Measurements from ENCODE around the gene CALML5.

Gene CALML5

DNA sequence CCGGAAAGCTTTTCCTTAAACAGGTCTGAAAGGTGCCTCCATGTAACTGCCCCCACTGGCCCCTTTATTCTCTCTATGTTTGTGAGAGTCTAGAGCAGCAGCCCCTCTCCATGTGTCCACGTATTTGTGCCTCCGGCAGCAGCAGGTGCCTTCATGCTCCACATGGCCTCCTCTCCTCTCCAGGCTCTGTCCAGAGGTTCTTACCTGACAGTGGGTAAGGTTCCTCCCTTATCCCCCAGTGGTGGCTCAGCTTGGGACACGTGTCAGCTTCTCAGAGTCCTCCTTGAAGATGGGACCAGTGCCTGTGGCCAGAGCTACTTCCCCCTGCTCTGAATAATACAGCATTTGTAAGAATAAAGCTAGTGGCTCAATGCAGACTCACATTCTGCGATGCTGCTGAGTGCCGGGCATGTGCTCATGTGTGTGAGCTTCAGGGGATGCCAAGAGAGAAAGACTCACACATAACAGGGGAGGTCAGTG lies 33.3 kb upstream of the CALML5 start:
- no peak for DNase-seq

DNA sequence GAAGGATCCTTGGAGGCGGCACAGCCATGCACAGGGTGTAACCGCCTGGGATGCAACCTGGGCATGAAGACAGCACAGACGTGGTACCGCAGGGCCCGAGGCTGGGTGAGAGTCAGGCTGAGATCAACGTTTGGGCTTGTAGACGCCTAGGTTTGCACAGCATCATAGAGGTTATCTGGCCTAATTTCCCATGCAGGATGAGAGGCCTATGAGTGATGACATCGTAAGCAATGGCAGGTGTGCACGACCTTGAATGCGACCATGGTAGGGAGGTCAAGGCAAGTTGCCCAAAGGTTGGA lies 32.9 kb upstream of the CALML5 start:
- DNase-seq = no peak

GRCh38 chr10:5531558-5532306 lies 32.4 kb upstream of the CALML5 start:
- no peak for DNase-seq

- no peak for DNase-seq
These were observed 31.6 kb upstream of the CALML5 start for GRCh38 chr10:5530846-5531557.

GRCh38 chr10:5530412-5530806 lies 31.0 kb upstream of the CALML5 start:
- DNase-seq = no peak

- no peak for DNase-seq
These were observed 30.5 kb upstream of the CALML5 start for GRCh38 chr10:5529702-5530411.

DNA sequence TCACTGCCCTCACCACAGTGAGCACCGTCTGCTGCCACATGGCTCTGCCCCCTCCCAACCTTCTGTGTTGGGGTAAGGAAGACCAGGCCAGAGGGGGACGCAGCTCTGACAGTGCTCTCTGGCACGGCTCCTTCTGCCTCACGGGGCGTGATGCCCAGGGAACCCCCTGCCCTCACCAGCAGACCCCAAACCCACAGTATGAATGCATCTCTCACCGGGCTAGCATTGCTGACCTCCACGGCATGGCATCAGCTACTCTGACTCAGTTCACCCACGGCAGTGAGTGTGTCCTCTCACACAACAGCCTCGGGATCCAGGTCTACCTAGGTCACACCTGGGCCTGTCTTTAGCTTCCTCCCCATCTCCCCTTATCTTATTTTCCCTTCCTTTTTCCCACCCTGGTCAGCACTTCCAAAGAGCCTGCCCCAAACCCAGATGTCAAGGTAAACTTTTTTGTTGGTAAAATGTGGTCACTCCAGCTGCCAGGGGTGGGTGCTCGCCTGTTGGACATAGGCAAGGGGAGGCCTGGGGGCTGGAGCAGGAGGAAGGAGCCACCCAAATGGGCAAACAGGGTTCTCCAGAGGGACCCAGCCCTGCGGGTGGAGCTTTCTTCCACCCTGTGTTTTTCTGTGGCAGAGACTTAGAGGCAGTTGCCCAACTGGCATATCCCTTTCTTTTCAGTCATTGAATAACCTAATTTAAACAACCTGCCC lies 29.8 kb upstream of the CALML5 start:
- no peak for DNase-seq

GRCh38 chr10:5527332-5528200 lies 28.2 kb upstream of the CALML5 start:
- no peak for DNase-seq

DNA sequence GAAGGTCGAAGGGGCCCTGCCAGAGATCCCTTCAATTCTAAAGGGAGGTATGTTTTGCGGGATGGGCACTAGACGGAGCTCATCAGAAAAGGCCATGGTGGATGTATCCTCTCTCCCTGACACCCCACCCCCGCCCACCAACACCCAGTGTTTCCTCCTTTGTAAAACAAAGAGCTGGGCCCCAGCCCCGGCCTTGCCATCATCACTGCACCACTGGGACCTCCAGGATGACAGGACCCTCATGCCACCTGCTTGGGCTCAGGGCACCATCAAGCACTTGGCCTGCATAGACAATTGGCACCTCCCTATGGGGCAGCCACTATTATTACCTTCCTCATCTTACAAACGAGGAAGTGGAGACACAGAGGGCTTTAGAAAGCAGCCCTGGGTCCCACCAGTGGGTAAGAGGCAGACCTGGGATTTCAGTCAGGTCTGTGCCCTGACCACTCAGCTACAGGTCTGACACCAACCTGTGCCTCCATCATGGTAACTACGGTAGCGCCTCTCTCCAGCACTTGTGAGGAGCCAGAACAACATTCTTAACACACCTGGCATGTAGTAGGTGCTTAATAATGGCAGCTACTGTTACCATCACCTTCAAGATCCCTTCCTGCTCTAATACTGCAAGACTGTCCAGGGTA lies 27.4 kb upstream of the CALML5 start:
- DNase-seq = no peak

- no peak for DNase-seq
These were observed 26.4 kb upstream of the CALML5 start for GRCh38 chr10:5525561-5526341.

DNA sequence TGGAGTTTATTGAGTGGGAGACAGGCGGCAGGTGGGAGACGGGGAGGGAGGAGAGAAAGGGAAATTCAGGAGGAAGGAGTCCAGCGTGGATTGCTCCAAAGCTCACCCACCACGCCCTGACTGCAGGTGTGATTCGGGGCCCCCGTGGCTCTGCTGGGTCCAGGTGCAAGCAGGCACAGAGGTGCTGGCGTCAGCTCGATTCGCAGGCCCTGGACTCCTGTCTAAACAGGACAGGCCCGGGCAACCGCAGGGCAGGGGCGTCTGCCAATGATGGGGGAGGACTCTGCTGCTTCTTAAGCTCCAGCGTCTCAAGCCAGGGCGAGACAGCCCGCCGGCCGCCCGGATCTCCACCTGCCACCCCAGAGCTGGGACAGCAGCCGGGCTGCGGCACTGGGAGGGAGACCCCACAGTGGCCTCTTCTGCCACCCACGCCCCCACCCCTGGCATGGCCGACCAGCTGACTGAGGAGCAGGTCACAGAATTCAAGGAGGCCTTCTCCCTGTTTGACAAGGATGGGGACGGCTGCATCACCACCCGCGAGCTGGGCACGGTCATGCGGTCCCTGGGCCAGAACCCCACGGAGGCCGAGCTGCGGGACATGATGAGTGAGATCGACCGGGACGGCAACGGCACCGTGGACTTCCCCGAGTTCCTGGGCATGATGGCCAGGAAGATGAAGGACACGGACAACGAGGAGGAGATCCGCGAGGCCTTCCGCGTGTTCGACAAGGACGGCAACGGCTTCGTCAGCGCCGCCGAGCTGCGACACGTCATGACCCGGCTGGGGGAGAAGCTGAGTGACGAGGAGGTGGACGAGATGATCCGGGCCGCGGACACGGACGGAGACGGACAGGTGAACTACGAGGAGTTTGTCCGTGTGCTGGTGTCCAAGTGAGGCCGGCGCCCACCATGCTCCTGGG lies 25.5 kb upstream of the CALML5 start, which contains the start of gene CALML3:
Gene CALML3 (plus strand): TSS at position 321 of the 920 bp plus-strand sequence. CDS start 125 bp downstream, at position 446.
- DNase-seq = no peak

GRCh38 chr10:5523796-5524574 lies 24.6 kb upstream of the CALML5 start:
- DNase-seq = no peak

GRCh38 chr10:5522913-5523560 lies 23.7 kb upstream of the CALML5 start:
- DNase-seq = no peak

- no peak for DNase-seq
These were observed 19.7 kb upstream of the CALML5 start for GRCh38 chr10:5519054-5519453.

DNA sequence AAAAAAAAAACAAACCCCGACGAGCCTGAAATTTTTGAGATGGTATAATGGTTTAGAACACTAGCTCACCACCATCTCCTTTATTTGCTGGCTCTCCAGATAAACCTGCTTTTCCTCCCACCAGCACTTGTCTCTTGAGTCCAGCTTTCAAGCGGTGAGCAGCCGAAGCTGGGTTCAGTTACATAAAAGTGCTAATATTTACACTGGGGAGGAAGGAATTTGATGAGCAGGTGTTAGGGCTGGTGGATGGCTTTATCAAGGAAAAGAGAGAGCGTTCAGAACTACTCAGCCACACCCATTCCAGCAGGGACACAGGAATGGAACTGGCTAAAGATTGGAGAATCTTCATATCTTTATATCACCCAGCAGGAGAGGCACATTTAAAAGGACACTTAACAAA lies 18.8 kb upstream of the CALML5 start:
- no peak for DNase-seq

DNA sequence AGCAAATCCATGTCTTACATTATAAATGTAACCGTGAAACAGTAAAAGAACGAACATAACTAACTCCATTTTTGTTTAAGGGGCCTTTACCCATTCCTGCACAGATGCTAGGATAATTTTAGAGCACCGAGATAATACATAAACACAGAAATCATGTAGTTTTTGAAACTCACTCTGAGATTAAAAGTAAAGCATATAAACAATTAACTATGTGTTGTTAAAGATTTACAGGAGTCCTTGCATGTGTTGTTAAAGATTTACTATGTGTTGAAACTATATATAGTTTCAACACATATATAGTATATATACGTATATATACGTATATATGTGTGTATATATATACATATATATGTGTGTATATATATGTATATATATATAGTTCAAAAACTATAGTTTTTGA lies 18.2 kb upstream of the CALML5 start:
- DNase-seq = no peak

GRCh38 chr10:5515948-5516761 lies 16.8 kb upstream of the CALML5 start:
- no peak for DNase-seq
